Loucy (cell line): ENCODE results near the gene CPA1.

ENCODE experiments used
- H2AFZ ChIP-seq: fragments of 200-600 bp; sonication (generic); 2 replicates; pipeline ENCODE4 v1.6.0; 2016; ENCODE audit warnings: antibody characterized with exemption, mild to moderate bottlenecking, low read length, moderate library complexity
- H3F3A ChIP-seq: fragments of 200-600 bp; 2 replicates; pipeline ENCODE4 v1.6.0; 2016; ENCODE audit warnings: antibody characterized with exemption, low read depth, mild to moderate bottlenecking
- H3K27me3 ChIP-seq: fragments of 200-600 bp; sonication (generic); 2 replicates; pipeline ENCODE4 v1.6.1; 2014; ENCODE audit warnings: low read length, mild to moderate bottlenecking; ENCODE audit not compliant: insufficient read depth, poor library complexity, severe bottlenecking
- H3K36me3 ChIP-seq: fragments of 200-600 bp; sonication (generic); 2 replicates; pipeline ENCODE4 v1.6.1; 2016; ENCODE audit warnings: low read length; ENCODE audit not compliant: insufficient read depth
- H3K4me1 ChIP-seq: fragments of 200-600 bp; sonication (generic); 2 replicates; pipeline ENCODE4 v1.5.1; 2014; ENCODE audit warnings: low read length, mild to moderate bottlenecking; ENCODE audit not compliant: insufficient read depth, poor library complexity, severe bottlenecking
- H3K4me2 ChIP-seq: fragments of 200-600 bp; sonication (generic); 2 replicates; pipeline ENCODE4 v1.6.0; 2014; ENCODE audit warnings: antibody characterized with exemption, low read length, low read depth, mild to moderate bottlenecking; ENCODE audit not compliant: poor library complexity, severe bottlenecking
- H3K4me3 ChIP-seq: fragments of 200-600 bp; sonication (generic); 2 replicates; pipeline ENCODE4 v1.5.1; 2014; ENCODE audit warnings: low read length, mild to moderate bottlenecking, mixed read lengths; ENCODE audit not compliant: poor library complexity, severe bottlenecking
- H3K79me2 ChIP-seq: fragments of 200-600 bp; sonication (generic); 2 replicates; pipeline ENCODE4 v1.6.1; 2014; ENCODE audit warnings: low read length; ENCODE audit not compliant: insufficient read depth
- H3K9ac ChIP-seq: fragments of 200-600 bp; sonication (generic); 2 replicates; pipeline ENCODE4 v1.6.0; 2014; ENCODE audit warnings: mild to moderate bottlenecking, low read depth, low read length, moderate library complexity; ENCODE audit not compliant: poor library complexity, severe bottlenecking
- H3K9me2 ChIP-seq: fragments of 200-600 bp; sonication (generic); replicated peaks from 2 replicates; pipeline ENCODE4 v1.6.1; 2016; ENCODE audit warnings: low read depth, low read length, mixed read lengths
- H3K9me3 ChIP-seq: fragments of 200-600 bp; sonication (generic); 2 replicates; pipeline ENCODE4 v1.6.1; 2014; ENCODE audit warnings: mild to moderate bottlenecking, antibody characterized with exemption, low read length, low read depth; ENCODE audit not compliant: insufficient read depth
- H4K20me1 ChIP-seq: fragments of 200-600 bp; sonication (generic); 2 replicates; pipeline ENCODE4 v1.6.0; 2014; ENCODE audit warnings: antibody characterized with exemption, low read length, mild to moderate bottlenecking; ENCODE audit not compliant: insufficient read depth, poor library complexity, severe bottlenecking
- EZH2phosphoT487 ChIP-seq: fragments of 200-600 bp; IDR thresholded peaks from 2 replicates; pipeline ENCODE4 v1.6.1; 2018; ENCODE audit warnings: antibody characterized with exemption, mild to moderate bottlenecking, moderate library complexity, borderline replicate concordance
- TF ChIP-seq, protein P1 (sequence below): fragments of 200-600 bp; sonication (generic); conservative IDR thresholded peaks from 2 replicates; pipeline ENCODE4 v1.5.1; 2014; ENCODE audit warnings: mild to moderate bottlenecking, antibody characterized with exemption, low read length

Gene CPA1

DNA sequence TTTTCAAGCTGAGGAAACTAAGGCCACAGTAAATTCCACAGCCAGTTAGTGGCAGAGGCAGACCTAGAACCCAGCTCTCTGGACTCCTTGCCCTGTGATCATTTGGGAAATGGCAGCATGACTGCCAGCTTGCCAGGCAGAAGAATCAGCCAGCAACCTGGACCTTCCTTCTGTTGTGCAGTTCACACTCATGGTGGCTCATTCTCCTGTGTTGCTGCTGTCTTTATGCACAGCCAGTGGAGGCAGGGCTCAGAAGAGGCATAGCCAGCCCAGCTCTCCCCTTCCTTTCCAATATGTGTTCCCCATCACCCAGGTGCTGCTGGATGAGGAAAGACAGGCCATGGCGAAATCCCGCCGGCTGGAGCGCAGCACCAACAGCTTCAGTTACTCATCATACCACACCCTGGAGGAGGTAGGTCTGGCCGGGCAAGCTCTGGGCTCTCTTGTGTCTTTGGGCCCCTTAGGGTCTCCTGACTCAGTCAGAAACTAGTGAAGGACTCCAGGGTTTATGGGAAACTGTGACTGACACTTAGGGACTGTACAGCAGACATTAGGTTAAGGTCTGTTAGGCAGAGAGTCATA, 20.9 kb upstream of the CPA1 start:
- TF ChIP-seq, protein P1, sequence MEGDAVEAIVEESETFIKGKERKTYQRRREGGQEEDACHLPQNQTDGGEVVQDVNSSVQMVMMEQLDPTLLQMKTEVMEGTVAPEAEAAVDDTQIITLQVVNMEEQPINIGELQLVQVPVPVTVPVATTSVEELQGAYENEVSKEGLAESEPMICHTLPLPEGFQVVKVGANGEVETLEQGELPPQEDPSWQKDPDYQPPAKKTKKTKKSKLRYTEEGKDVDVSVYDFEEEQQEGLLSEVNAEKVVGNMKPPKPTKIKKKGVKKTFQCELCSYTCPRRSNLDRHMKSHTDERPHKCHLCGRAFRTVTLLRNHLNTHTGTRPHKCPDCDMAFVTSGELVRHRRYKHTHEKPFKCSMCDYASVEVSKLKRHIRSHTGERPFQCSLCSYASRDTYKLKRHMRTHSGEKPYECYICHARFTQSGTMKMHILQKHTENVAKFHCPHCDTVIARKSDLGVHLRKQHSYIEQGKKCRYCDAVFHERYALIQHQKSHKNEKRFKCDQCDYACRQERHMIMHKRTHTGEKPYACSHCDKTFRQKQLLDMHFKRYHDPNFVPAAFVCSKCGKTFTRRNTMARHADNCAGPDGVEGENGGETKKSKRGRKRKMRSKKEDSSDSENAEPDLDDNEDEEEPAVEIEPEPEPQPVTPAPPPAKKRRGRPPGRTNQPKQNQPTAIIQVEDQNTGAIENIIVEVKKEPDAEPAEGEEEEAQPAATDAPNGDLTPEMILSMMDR = no peak
- TF ChIP-seq EZH2phosphoT487 = no peak
- H3K4me3 ChIP-seq = no peak overlapping the region
- H3K27me3 ChIP-seq = no peaks in the 10 kb centered on the region
- no peaks in the 10 kb centered on the region for H4K20me1 ChIP-seq
- H3K9me2 ChIP-seq = no peaks in the 10 kb centered on the region
- no peak overlapping the region for H2AFZ ChIP-seq
- H3F3A ChIP-seq = no peaks in the 10 kb centered on the region
- no peaks in the 10 kb centered on the region for H3K4me1 ChIP-seq
- no peak overlapping the region for H3K9ac ChIP-seq
- H3K36me3 ChIP-seq = no peaks in the 10 kb centered on the region
- H3K79me2 ChIP-seq = no peaks in the 10 kb centered on the region
- H3K4me2 ChIP-seq = no peak overlapping the region
- H3K9me3 ChIP-seq = no peaks in the 10 kb centered on the region

DNA sequence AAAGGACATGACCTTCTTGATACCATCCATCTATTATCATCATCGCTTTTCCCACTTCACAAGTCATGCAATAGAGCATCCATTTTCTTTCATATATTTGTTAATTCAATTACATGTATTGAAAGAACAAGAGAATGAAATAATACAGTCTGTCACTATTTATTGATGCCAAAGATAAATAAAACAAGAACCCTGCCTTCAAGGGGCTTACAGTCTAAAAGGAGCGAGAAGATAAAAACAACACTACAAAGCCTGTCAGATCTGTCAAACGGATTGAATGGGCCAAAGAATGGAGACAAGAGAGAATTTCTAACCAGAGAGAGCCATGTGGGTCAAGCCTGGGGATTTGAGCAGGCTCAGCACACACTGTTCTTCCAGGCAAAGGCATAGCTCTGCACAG, 19.8 kb upstream of the CPA1 start:
- H3K4me3 ChIP-seq = no peak overlapping the region
- H3K36me3 ChIP-seq = no peaks in the 10 kb centered on the region
- no peak overlapping the region for H2AFZ ChIP-seq
- no peaks in the 10 kb centered on the region for H4K20me1 ChIP-seq
- H3K79me2 ChIP-seq = no peaks in the 10 kb centered on the region
- H3F3A ChIP-seq = no peaks in the 10 kb centered on the region
- no peaks in the 10 kb centered on the region for H3K9me3 ChIP-seq
- TF ChIP-seq EZH2phosphoT487 = no peak
- no peak overlapping the region for H3K4me2 ChIP-seq
- H3K9me2 ChIP-seq = no peaks in the 10 kb centered on the region
- no peaks in the 10 kb centered on the region for H3K27me3 ChIP-seq
- H3K9ac ChIP-seq = no peak overlapping the region
- no peaks in the 10 kb centered on the region for H3K4me1 ChIP-seq

DNA sequence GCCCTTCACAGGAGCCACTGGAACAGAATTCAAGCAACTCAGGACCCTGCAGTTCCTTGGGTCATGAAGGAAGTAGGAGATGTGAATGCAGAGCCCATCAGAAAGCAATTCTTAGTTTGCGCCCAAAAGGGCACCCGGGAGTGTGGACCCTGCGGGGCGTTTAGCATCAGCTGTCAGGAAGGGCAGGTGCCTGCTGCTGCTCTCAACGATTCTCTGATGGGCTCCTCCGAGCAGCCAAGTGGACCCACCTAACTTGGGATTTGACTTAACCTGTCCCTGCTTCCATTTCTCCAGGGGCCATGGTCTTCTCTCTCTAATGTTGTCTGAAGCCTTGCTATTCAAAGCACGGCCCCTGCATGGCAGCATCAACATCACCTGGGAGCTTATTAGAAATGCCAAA, 18.6 kb upstream of the CPA1 start:
- H3K4me1 ChIP-seq = peaks cover 1% of the 10 kb centered on the region

More for the DNA sequence above, 18.6 kb upstream of the CPA1 start:
- Histone ChIP-seq H3K4me2 (no peak overlapping the region), H2AFZ (no peak overlapping the region), H3K9ac (no peak overlapping the region), H3K4me3 (no peak overlapping the region), H3K36me3 (no peaks in the 10 kb centered on the region), H4K20me1 (no peaks in the 10 kb centered on the region), H3K9me2 (no peaks in the 10 kb centered on the region), H3K79me2 (no peaks in the 10 kb centered on the region), H3K27me3 (no peaks in the 10 kb centered on the region), H3F3A (no peaks in the 10 kb centered on the region), H3K9me3 (no peaks in the 10 kb centered on the region)
- TF ChIP-seq, protein P1 = no peak
- TF ChIP-seq EZH2phosphoT487 = no peak
